Measurements from ENCODE around the gene VAX1.
"Not testable (repeated sequence)": the region's sequence is repeated elsewhere in the genome, so short reads cannot be mapped to it uniquely, and the experiment has no call there.

Gene VAX1

GRCh38 chr10:117136391-117136975, 1.6 kb downstream of the VAX1 start:
- DNase-seq (ENCODE audit: extremely low read depth in 1 of 2, low read depth in 1 of 2), result no peak

GRCh38 chr10:117135480-117136140, 2.5 kb downstream of the VAX1 start:
- no peak for DNase-seq (ENCODE audit: extremely low read depth in 1 of 2, low read depth in 1 of 2)

- no peak for DNase-seq (ENCODE audit: extremely low read depth in 1 of 2, low read depth in 1 of 2)
Measured at GRCh38 chr10:117135026-117135372, 3.1 kb downstream of the VAX1 start.

GRCh38 chr10:117134306-117135025, 3.6 kb downstream of the VAX1 start:
- no peak for DNase-seq (ENCODE audit: extremely low read depth in 1 of 2, low read depth in 1 of 2)

GRCh38 chr10:117134056-117134305, 4.1 kb downstream of the VAX1 start:
- no peak for DNase-seq (ENCODE audit: extremely low read depth in 1 of 2, low read depth in 1 of 2)

- no peak for DNase-seq (ENCODE audit: extremely low read depth in 1 of 2, low read depth in 1 of 2)
Measured at GRCh38 chr10:117133273-117134055, 4.6 kb downstream of the VAX1 start.

GRCh38 chr10:117132751-117133231, 5.3 kb downstream of the VAX1 start:
- DNase-seq (ENCODE audit: extremely low read depth in 1 of 2, low read depth in 1 of 2), result no peak

- no peak for DNase-seq (ENCODE audit: extremely low read depth in 1 of 2, low read depth in 1 of 2)
Measured at GRCh38 chr10:117131376-117132327, 6.4 kb downstream of the VAX1 start.

- DNase-seq (ENCODE audit: extremely low read depth in 1 of 2, low read depth in 1 of 2), result no peak
Measured at GRCh38 chr10:117130862-117131375, 7.2 kb downstream of the VAX1 start.

- DNase-seq (ENCODE audit: extremely low read depth in 1 of 2, low read depth in 1 of 2), result no peak
Measured at GRCh38 chr10:117130346-117130745, 7.7 kb downstream of the VAX1 start.

GRCh38 chr10:117126645-117127044, 11.4 kb downstream of the VAX1 start:
- DNase-seq (ENCODE audit: extremely low read depth in 1 of 2, low read depth in 1 of 2), result not testable (repeated sequence)

GRCh38 chr10:117126034-117126433, 12.0 kb downstream of the VAX1 start:
- no peak for DNase-seq (ENCODE audit: extremely low read depth in 1 of 2, low read depth in 1 of 2)

GRCh38 chr10:117112220-117112619, 25.9 kb downstream of the VAX1 start:
- DNase-seq (ENCODE audit: extremely low read depth in 1 of 2, low read depth in 1 of 2), result no peak

GRCh38 chr10:117107238-117107637, 30.8 kb downstream of the VAX1 start:
- no peak for DNase-seq (ENCODE audit: extremely low read depth in 1 of 2, low read depth in 1 of 2)

GRCh38 chr10:117096599-117097201, 41.4 kb downstream of the VAX1 start:
- DNase-seq (ENCODE audit: extremely low read depth in 1 of 2, low read depth in 1 of 2), result no peak

- DNase-seq (ENCODE audit: extremely low read depth in 1 of 2, low read depth in 1 of 2), result no peak
Measured at GRCh38 chr10:117094856-117095255, 43.2 kb downstream of the VAX1 start.

GRCh38 chr10:117092386-117092785, 45.7 kb downstream of the VAX1 start:
- DNase-seq (ENCODE audit: extremely low read depth in 1 of 2, low read depth in 1 of 2), result no peak

- no peak for DNase-seq (ENCODE audit: extremely low read depth in 1 of 2, low read depth in 1 of 2)
Measured at GRCh38 chr10:117090834-117091233, 47.2 kb downstream of the VAX1 start.

GRCh38 chr10:117087521-117087920, 50.5 kb downstream of the VAX1 start:
- no peak for DNase-seq (ENCODE audit: extremely low read depth in 1 of 2, low read depth in 1 of 2)

GRCh38 chr10:117086546-117086945, 51.5 kb downstream of the VAX1 start:
- no peak for DNase-seq (ENCODE audit: extremely low read depth in 1 of 2, low read depth in 1 of 2)

Data from stimulated activated CD8-positive, alpha-beta memory T cell treated with anti-CD3 and anti-CD28 coated beads, Interleukin-7, amount 100 ng/mL, for 48 hours (primary cell).